GM13977 (cell line): Measurements from ENCODE around the gene FBLN2.

Experiments
- DNase-seq: peaks from one replicate; pipeline ENCODE4 v3.0.0; 2012; ENCODE audit warnings: low spot score
- in situ Hi-C: fragments of 300-500 bp; cut with MboI; formaldehyde crosslinking; loops from one replicate; pipeline ENCODE4 v1.12.0; 2022; ENCODE audit warnings: low sequenced_read_pairs, low pct_unique_long_range_greater_than_20kb, mixed read lengths, inconsistent platforms; ENCODE audit not compliant: unreplicated experiment
- TF ChIP-seq, protein P1 (sequence below): IDR thresholded peaks from 2 replicates; pipeline ENCODE4 v1.5.1; 2012; ENCODE audit warnings: mild to moderate bottlenecking, control low read depth; ENCODE audit not compliant: insufficient read depth; ENCODE audit errors: extremely low read depth, missing control alignments

FBLN2 gene

DNA sequence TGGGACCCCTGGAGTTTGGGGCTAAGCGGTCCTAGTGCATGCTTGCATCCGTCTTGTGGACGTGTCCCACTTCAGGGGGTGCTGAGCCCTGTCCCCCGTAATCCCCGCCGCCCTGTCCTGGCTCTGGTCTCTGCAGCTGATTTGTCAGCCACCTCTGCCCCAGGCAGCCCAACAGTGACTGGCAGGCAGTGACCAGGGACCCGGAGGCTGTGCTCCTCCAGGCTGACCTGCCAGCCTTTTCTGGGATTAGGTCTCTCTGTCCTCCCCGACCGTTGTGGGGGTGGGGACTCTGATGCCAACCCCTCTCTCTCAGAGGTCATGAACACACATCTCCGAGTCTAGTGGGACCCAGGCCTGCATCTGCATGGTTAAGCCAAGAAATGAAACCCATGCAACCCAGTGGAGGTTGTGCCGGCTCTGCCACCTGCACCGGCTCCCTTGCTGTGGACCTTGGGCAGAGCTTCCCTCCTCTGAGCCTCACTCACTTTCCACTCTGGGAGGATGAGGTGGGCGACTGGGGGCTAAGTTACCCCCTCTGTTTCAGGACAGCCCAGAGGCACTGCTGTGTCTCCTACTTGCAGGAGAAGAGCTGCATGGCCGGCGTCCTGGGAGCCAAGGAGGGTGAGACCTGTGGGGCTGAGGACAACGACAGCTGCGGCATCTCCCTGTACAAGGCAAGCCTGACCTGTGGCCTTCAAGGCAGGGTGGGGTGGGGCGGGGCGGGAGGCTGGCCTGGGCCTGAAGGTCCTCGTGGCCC lies 60.2 kb downstream of the FBLN2 start:
- TF ChIP-seq, protein P1, sequence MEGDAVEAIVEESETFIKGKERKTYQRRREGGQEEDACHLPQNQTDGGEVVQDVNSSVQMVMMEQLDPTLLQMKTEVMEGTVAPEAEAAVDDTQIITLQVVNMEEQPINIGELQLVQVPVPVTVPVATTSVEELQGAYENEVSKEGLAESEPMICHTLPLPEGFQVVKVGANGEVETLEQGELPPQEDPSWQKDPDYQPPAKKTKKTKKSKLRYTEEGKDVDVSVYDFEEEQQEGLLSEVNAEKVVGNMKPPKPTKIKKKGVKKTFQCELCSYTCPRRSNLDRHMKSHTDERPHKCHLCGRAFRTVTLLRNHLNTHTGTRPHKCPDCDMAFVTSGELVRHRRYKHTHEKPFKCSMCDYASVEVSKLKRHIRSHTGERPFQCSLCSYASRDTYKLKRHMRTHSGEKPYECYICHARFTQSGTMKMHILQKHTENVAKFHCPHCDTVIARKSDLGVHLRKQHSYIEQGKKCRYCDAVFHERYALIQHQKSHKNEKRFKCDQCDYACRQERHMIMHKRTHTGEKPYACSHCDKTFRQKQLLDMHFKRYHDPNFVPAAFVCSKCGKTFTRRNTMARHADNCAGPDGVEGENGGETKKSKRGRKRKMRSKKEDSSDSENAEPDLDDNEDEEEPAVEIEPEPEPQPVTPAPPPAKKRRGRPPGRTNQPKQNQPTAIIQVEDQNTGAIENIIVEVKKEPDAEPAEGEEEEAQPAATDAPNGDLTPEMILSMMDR: no peak
- in situ Hi-C loops: no loop called here
- no peak for DNase-seq

GRCh38 chr3:13610006-13610570 lies 61.2 kb downstream of the FBLN2 start:
- TF ChIP-seq, protein P1: no peak
- in situ Hi-C loops: no loop called here
- DNase-seq: no peak

GRCh38 chr3:13611221-13611620 lies 62.3 kb downstream of the FBLN2 start:
- TF ChIP-seq, protein P1: no peak
- no peak for DNase-seq
- in situ Hi-C loops: no loop called here

DNA sequence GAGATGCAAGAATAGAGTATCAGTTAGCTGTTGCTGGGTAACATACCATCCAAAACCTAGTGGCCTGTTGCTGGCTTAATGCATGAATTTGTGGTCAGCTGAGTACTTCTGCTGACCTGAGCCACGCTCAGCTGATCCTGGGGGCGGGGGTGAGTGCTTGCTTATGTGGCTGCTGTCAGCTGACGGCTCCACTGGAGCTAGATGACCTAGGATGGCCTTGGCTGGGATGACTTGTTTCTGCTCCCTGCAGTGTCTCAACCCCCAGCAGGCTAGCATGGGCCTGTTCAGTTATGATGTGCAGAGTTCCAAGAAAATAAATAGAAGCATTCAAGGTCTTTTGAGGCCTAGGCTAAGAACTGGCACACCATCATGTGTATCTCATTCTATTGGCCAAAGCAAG lies 63.9 kb downstream of the FBLN2 start:
- in situ Hi-C loops: no loop called here
- TF ChIP-seq, protein P1: no peak
- DNase-seq: no peak

DNA sequence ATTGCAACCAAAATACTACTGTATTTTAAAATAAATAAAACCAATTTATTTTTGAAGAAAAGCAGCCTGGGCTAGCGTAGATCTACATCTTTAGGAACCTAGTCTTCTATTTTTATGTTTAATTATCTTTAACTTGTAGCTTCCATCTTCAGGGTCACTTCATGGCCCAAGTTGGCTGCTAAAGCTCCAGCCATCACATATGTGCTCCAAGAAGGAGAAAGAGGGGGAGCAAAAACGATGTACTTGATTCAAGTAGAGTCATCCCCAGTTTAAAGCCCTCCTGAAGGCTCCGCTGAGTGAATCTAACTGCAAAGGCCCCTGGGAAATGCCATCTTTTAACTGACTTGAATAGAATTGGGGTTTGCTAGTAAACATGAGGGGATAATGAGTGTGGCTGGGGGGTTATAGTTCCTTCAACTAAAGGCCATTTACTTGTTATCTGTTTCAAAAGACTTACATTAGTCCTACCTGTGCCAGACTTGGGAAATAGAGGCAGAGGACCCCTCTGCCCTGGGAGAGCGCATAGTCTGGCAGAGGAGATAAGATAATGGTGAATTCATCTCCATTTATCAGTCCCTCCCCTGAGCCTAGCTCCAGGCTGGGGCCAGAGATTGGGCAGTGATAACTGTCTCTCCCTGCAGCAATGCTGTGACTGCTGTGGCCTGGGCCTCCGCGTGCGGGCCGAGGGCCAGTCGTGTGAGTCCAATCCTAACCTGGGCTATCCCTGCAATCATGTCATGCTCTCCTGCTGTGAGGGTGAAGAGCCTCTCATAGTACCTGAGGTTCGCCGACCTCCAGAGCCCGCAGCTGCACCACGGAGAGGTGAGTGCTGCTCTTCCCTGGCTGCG lies 64.6 kb downstream of the FBLN2 start:
- in situ Hi-C loops: no loop called here
- DNase-seq: no peak
- TF ChIP-seq, protein P1: no peak

- in situ Hi-C loops: no loop called here
- TF ChIP-seq, protein P1: no peak
- no peak for DNase-seq
Observed at GRCh38 chr3:13614607-13615006, 65.7 kb downstream of the FBLN2 start.
